HG03575 (cell line): ENCODE results near the gene CLASRP.
"Not testable (repeated sequence)": the region's sequence is repeated elsewhere in the genome, so short reads cannot be mapped to it uniquely, and the experiment has no call there.

Source experiments
- ATAC-seq: cut with Tn5 transposase; IDR thresholded peaks from one replicate; pipeline ENCODE4 v1.9.1; 2021; ENCODE audit not compliant: unreplicated experiment, insufficient number of reproducible peaks, low FRiP score; ENCODE audit errors: extremely low read depth

Gene CLASRP

GRCh38 chr19:45097776-45098520 lies 59.1 kb downstream of the CLASRP start:
- ATAC-seq, result no peak

GRCh38 chr19:45098521-45099466 lies 59.9 kb downstream of the CLASRP start:
- no peak for ATAC-seq

- no peak for ATAC-seq
Measured at GRCh38 chr19:45099467-45100191, 60.8 kb downstream of the CLASRP start.

GRCh38 chr19:45100201-45100600 lies 61.4 kb downstream of the CLASRP start:
- no peak for ATAC-seq

GRCh38 chr19:45100846-45101252 lies 62.0 kb downstream of the CLASRP start:
- no peak for ATAC-seq

GRCh38 chr19:45101806-45102205 lies 63.0 kb downstream of the CLASRP start:
- no peak for ATAC-seq

GRCh38 chr19:45102481-45102880 lies 63.6 kb downstream of the CLASRP start:
- no peak for ATAC-seq

- ATAC-seq, result no peak
Measured at GRCh38 chr19:45103156-45103507, 64.3 kb downstream of the CLASRP start.

GRCh38 chr19:45103508-45104319 lies 64.9 kb downstream of the CLASRP start:
- no peak for ATAC-seq

- no peak for ATAC-seq
Measured at GRCh38 chr19:45104658-45105349, 66.0 kb downstream of the CLASRP start.

- ATAC-seq, result not testable (repeated sequence)
Measured at GRCh38 chr19:45106363-45106762, 67.5 kb downstream of the CLASRP start.

GRCh38 chr19:45107621-45108150 lies 68.8 kb downstream of the CLASRP start:
- ATAC-seq, result no peak

GRCh38 chr19:45110851-45111266 lies 72.0 kb downstream of the CLASRP start:
- ATAC-seq, result no peak

- no peak for ATAC-seq
Measured at GRCh38 chr19:45112111-45112827, 73.4 kb downstream of the CLASRP start.

GRCh38 chr19:45113628-45114027 lies 74.8 kb downstream of the CLASRP start:
- no peak for ATAC-seq

- no peak for ATAC-seq
Measured at GRCh38 chr19:45114116-45114515, 75.3 kb downstream of the CLASRP start.

- ATAC-seq, result no peak
Measured at GRCh38 chr19:45115809-45116615, 77.2 kb downstream of the CLASRP start.
